ENCODE measurements around the gene ANXA6.

DNA sequence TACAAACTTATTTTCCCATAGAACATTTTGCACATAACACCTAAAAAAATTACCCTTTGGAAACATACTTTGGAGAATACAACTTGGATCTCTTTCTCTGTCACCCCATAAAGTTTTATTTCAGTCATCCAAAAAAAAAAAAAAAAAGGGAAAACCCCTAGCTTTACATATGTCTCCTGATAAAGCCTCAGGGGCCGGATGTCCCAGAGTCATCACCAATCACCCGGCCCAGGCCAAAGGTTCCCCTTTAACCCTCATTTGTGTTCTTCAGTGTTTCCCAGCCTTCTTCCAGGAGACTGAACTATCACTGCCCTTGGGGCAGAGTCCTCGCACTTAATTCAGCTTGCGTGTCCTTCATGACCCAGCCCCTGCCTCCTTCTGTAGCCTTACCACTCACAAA is 28.8 kb downstream of the ANXA6 start:
- TF ChIP-seq, protein P1, sequence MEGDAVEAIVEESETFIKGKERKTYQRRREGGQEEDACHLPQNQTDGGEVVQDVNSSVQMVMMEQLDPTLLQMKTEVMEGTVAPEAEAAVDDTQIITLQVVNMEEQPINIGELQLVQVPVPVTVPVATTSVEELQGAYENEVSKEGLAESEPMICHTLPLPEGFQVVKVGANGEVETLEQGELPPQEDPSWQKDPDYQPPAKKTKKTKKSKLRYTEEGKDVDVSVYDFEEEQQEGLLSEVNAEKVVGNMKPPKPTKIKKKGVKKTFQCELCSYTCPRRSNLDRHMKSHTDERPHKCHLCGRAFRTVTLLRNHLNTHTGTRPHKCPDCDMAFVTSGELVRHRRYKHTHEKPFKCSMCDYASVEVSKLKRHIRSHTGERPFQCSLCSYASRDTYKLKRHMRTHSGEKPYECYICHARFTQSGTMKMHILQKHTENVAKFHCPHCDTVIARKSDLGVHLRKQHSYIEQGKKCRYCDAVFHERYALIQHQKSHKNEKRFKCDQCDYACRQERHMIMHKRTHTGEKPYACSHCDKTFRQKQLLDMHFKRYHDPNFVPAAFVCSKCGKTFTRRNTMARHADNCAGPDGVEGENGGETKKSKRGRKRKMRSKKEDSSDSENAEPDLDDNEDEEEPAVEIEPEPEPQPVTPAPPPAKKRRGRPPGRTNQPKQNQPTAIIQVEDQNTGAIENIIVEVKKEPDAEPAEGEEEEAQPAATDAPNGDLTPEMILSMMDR (IDR thresholded peaks at IDR 0.05), result no peak
- TF ChIP-seq, protein P2, sequence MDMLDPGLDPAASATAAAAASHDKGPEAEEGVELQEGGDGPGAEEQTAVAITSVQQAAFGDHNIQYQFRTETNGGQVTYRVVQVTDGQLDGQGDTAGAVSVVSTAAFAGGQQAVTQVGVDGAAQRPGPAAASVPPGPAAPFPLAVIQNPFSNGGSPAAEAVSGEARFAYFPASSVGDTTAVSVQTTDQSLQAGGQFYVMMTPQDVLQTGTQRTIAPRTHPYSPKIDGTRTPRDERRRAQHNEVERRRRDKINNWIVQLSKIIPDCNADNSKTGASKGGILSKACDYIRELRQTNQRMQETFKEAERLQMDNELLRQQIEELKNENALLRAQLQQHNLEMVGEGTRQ (IDR thresholded peaks at IDR 0.05; ENCODE audit: borderline replicate concordance, low read depth, low read length), result no peak
- TF ChIP-seq EP300 (IDR thresholded peaks at IDR 0.05; ENCODE audit: borderline replicate concordance in 1 of 2, low read depth in 1 of 2, low read length in 1 of 2) (no peak), RFX5 (IDR thresholded peaks at IDR 0.05; ENCODE audit: low read length) (no peak), POLR2AphosphoS5 (IDR thresholded peaks at IDR 0.05; ENCODE audit: low read depth, low read length) (no peak), CHD2 (IDR thresholded peaks at IDR 0.05; ENCODE audit: low read length, partially characterized antibody) (no peak), SIN3A (IDR thresholded peaks at IDR 0.05; ENCODE audit: borderline replicate concordance, low read depth, low read length) (no peak), YY1 (IDR thresholded peaks at IDR 0.05; ENCODE audit: low read depth) (no peak), TEAD4 (IDR thresholded peaks at IDR 0.05; ENCODE audit: borderline replicate concordance, insufficient read depth) (no peak), NRF1 (IDR thresholded peaks at IDR 0.05; ENCODE audit: low read depth, low read length) (no peak), SMC3 (IDR thresholded peaks at IDR 0.05; ENCODE audit: low read depth, low read length) (no peak), EZH2phosphoT487 (IDR thresholded peaks at IDR 0.05; ENCODE audit: borderline replicate concordance, low read depth) (no peak)
- TF ChIP-seq, protein P3, sequence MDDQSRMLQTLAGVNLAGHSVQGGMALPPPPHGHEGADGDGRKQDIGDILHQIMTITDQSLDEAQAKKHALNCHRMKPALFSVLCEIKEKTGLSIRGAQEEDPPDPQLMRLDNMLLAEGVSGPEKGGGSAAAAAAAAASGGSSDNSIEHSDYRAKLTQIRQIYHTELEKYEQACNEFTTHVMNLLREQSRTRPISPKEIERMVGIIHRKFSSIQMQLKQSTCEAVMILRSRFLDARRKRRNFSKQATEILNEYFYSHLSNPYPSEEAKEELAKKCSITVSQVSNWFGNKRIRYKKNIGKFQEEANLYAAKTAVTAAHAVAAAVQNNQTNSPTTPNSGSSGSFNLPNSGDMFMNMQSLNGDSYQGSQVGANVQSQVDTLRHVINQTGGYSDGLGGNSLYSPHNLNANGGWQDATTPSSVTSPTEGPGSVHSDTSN (IDR thresholded peaks at IDR 0.05), result no peak

All from SK-N-SH (cell line).